Spinal cord (tissue), 10 donors: Measurements from ENCODE around the gene IL1F10. TPM values are rescaled to one million over a fixed set of nuclear protein-coding genes. Genes with fewer than 3 reads are reported as not detected.

Experiments used
- DNase-seq, 6 donors: peaks; one replicate each; pipeline versions ENCODE4 v3.0.0 to v3.0.0-alpha.2; 2013 to 2015; ENCODE audit warnings: low spot score in 6 of 6, low read depth in 4 of 6
- H3K27ac ChIP-seq: one replicate; pipeline ENCODE4 v1.5.1; 2013; ENCODE audit warnings: low read depth, low read length, control low read depth
- H3K27me3 ChIP-seq: one replicate; pipeline ENCODE4 v1.6.1; 2013; ENCODE audit warnings: low read length; ENCODE audit not compliant: control insufficient read depth, insufficient read depth
- H3K36me3 ChIP-seq: one replicate; pipeline ENCODE4 v1.6.1; 2013; ENCODE audit warnings: low read length; ENCODE audit not compliant: control insufficient read depth, insufficient read depth
- H3K4me1 ChIP-seq: one replicate; pipeline ENCODE4 v1.6.1; 2013; ENCODE audit warnings: low read length; ENCODE audit not compliant: control insufficient read depth, insufficient read depth
- H3K4me3 ChIP-seq: one replicate; pipeline ENCODE4 v1.5.1; 2013; ENCODE audit warnings: low read depth, low read length, control low read depth
- H3K9me3 ChIP-seq: one replicate; pipeline ENCODE4 v1.6.1; 2013; ENCODE audit warnings: low read length; ENCODE audit not compliant: control insufficient read depth, insufficient read depth
- WGBS: methylation state at CpG from one replicate; pipeline ENCODE4 v1.1.5; 2013; ENCODE audit warnings: missing lambda C conversion rate; ENCODE audit not compliant: insufficient coverage; 5-methylcytosine and 5-hydroxymethylcytosine counted together
- long read RNA-seq, 4 donors: transcript quantifications; one replicate each; lab custom pipeline, GENCODE V29; 2026
- polyA plus RNA-seq, 2 donors: library from polyadenylated mRNA; unstranded; fragments of 120-200 nt; gene quantifications; one replicate each; pipeline ENCODE4 v1.2.1, GENCODE V29; 2013; ENCODE audit not compliant: insufficient read length in 2 of 2
- total RNA-seq, 2 donors: library from RNA; depleted of rRNA in 1 of 2; stranded (reverse); fragments of 120-200 nt in 1 of 2; fragments of >200 nt in 1 of 2; gene quantifications; one replicate each; pipeline versions ENCODE4 v1.2.3 to v1.2.4, GENCODE V29; 2013 to 2014
- donor health status: healthy.

Gene IL1F10, protein sequence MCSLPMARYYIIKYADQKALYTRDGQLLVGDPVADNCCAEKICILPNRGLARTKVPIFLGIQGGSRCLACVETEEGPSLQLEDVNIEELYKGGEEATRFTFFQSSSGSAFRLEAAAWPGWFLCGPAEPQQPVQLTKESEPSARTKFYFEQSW
- total RNA-seq (not detected), polyA plus RNA-seq (not detected)
- long read RNA-seq, donor 1, result 0 reads
- long read RNA-seq, donor 2, result 0 reads
- long read RNA-seq, donor 3, result 0 reads
- long read RNA-seq, donor 4, result 0 reads

DNA sequence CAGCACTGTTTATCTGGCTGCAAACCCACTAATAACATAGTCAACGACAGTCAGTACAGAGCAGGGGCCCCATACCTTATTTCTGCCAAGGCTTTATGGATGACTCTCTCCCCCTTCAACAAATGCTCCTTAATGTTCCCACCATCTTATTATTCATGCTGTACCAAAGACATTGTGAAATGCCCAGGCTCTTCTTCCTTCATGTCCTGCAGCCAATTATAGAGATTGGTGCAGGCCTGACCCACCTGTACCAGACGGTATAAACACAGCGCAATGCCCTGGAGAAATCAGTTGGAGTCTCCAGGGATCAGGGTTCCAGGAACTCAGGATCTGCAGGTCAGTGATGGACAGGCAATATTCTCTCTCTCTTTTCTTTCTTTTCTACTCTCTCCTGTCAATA, at the start of gene IL1F10:
Gene IL1F10 (plus strand): TSS at position 290 of the 400 bp plus-strand sequence. CDS start 4,769 bp downstream, outside the sequence.
- 82% methylated on average over 3 of the region's 3 CpGs for WGBS
- no peaks in the 10 kb centered on the region for H3K27me3 ChIP-seq
- H3K36me3 ChIP-seq, result no peaks in the 10 kb centered on the region
- H3K9me3 ChIP-seq, result no peaks in the 10 kb centered on the region
- no peak for DNase-seq
- H3K27ac ChIP-seq, result no peak within 1 kb of the TSS
- H3K4me3 ChIP-seq, result no peak within 1 kb of the TSS
- no peaks in the 10 kb centered on the region for H3K4me1 ChIP-seq

DNA sequence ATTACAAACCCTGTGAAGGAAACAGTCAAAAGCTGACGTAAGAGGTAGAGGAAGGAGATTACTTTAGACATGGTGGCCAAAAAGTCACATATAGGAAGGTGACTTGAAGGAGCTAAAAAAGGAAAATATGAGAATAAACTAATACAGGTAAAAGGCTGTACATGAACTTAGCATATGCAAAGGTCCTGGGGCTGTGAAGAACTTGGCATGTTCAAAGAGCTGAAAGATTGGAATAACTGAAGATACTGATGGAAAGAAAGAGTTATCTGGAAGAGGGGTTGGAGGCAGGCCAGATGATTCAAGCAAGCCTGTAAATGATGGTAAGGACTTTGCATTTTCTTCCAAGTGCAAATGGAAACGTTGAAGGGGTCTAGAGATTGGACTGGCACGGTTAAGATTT, 49.3 kb upstream of the IL1F10 start:
- H3K27ac ChIP-seq, result no peak overlapping the region
- 64% methylated on average over 3 of the region's 3 CpGs for WGBS

DNA sequence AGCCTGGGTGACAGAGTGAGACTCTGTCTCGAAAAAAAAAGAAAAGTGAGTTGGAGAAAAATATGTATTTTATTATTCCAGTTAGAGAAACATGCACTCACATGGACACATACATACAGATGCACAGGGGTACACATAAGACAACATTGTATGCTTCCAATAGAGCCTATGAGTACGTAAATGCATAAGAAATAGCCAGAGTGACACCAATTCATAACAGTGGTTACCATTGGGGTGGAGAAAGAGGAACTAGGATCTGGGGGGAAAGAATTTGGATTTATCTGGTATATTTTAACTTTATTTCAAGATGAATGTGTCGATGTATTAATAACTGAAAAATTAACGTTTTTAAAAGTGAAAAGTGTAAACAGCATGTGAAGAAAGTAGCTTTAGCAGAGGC, 46.5 kb upstream of the IL1F10 start:
- no peaks in the 10 kb centered on the region for H3K36me3 ChIP-seq
- no peak for DNase-seq
- H3K27ac ChIP-seq, result no peak overlapping the region
- H3K4me1 ChIP-seq, result no peaks in the 10 kb centered on the region
- no peak overlapping the region for H3K4me3 ChIP-seq
- no peaks in the 10 kb centered on the region for H3K9me3 ChIP-seq
- no peaks in the 10 kb centered on the region for H3K27me3 ChIP-seq
- no CpG with 5 or more reads among the region's 4 CpGs for WGBS

More for the DNA sequence above, 49.3 kb upstream of the IL1F10 start:
- Histone ChIP-seq H3K36me3 (no peaks in the 10 kb centered on the region), H3K4me3 (no peak overlapping the region), H3K9me3 (no peaks in the 10 kb centered on the region), H3K27me3 (no peaks in the 10 kb centered on the region), H3K4me1 (no peaks in the 10 kb centered on the region)
- no peak for DNase-seq

DNA sequence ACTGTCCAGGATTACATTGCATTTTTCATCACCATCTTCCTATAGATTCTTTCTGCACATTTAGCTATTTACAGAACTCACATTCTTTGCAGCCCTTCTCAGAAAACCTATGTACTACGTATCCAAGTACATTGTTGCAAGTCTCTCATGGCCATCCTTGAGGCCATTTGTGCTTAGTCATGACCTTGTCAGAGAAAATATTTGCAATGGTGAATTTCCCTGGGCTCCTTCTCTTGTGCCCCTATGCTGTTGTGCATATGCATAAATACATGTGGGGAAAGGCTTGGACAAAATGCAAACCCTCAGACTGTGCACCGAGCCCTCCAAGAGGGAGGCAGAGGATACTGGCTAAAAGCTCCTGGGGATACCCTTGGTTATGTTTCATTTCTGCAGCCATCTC, 43.0 kb upstream of the IL1F10 start:
- 100% methylated on average over 1 of the region's 2 CpGs for WGBS
- H3K27ac ChIP-seq, result no peak overlapping the region

DNA sequence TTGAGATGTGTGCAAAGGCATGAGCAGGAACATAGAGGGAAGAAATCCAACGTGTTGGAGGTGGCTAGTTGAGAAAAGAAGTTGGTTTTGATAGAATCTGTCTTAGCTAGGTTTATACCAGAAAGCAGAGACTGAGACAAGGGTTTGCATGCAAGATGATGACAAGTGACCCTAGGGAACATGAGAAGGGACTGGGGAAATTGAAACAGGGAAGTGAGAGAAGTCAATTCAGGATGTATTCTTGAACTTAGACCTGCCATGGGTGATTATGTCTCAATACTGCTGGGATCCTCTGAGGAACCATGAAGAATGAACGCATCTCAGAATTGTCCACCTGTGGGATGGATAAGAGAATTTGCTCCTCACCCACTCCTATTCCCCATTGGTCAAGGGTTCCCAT, 42.0 kb upstream of the IL1F10 start:
- H3K4me1 ChIP-seq, result no peaks in the 10 kb centered on the region
- H3K27me3 ChIP-seq, result peaks cover 6% of the 10 kb centered on the region
- H3K36me3 ChIP-seq, result no peaks in the 10 kb centered on the region
- WGBS, result 40% methylated on average over 1 of the region's 2 CpGs
- no peak overlapping the region for H3K4me3 ChIP-seq
- no peaks in the 10 kb centered on the region for H3K9me3 ChIP-seq
- DNase-seq, result no peak
- no peak overlapping the region for H3K27ac ChIP-seq

More for the DNA sequence above, 43.0 kb upstream of the IL1F10 start:
- no peaks in the 10 kb centered on the region for H3K4me1 ChIP-seq
- H3K36me3 ChIP-seq, result no peaks in the 10 kb centered on the region
- H3K27me3 ChIP-seq, result peaks cover 6% of the 10 kb centered on the region
- H3K9me3 ChIP-seq, result no peaks in the 10 kb centered on the region
- DNase-seq, result no peak
- no peak overlapping the region for H3K4me3 ChIP-seq

DNA sequence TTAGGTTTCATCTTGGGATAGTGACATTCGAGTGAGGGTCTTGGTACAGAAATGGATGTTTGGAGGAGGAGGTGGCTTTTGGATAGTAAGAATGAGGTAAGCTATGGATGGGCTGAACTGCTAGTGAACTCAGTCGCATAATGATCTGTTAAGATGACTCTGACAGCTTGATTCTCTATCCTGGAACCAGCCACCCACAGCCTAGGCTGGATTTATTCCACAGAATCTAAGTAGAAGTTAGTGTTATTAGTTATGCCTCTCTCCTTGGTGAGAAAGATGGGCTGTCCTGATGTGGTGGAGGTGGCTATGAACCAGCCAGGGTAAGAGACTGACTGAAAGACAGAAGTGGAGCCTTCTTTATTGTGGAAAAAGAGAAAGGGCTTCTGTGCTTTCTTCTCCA, 40.1 kb upstream of the IL1F10 start:
- no peak overlapping the region for H3K27ac ChIP-seq
- no peak for DNase-seq
- 73% methylated on average over 1 of the region's 2 CpGs for WGBS
- H3K27me3 ChIP-seq, result peaks cover 6% of the 10 kb centered on the region
- no peaks in the 10 kb centered on the region for H3K36me3 ChIP-seq
- H3K4me1 ChIP-seq, result no peaks in the 10 kb centered on the region
- no peak overlapping the region for H3K4me3 ChIP-seq
- H3K9me3 ChIP-seq, result no peaks in the 10 kb centered on the region

DNA sequence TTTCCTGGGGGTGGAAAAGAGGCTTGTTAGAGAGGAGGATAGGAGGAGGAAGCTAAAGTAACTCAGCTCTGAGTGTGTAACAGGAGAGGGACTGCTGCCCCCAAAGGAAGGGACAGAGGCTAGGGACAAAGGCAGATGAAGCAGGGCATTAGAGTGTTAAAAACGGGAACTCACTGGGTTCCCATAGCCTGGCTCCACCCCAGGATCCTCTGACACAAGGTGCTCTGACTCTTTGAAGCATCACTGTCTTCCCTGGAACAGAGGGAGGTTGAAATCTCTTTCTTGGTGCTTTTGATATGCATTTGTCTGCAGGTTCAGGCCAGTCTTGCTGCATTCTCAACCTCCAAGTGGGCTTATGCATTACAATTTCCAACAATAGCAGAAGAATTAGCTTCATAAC, 39.7 kb upstream of the IL1F10 start:
- no peaks in the 10 kb centered on the region for H3K9me3 ChIP-seq
- no peaks in the 10 kb centered on the region for H3K36me3 ChIP-seq
- peak in 1 of 6 donors; percentile 5 for DNase-seq
- no peak overlapping the region for H3K4me3 ChIP-seq
- 13% methylated on average over 1 of the region's 1 CpG for WGBS
- peaks cover 6% of the 10 kb centered on the region for H3K27me3 ChIP-seq
- no peaks in the 10 kb centered on the region for H3K4me1 ChIP-seq
- no peak overlapping the region for H3K27ac ChIP-seq

DNA sequence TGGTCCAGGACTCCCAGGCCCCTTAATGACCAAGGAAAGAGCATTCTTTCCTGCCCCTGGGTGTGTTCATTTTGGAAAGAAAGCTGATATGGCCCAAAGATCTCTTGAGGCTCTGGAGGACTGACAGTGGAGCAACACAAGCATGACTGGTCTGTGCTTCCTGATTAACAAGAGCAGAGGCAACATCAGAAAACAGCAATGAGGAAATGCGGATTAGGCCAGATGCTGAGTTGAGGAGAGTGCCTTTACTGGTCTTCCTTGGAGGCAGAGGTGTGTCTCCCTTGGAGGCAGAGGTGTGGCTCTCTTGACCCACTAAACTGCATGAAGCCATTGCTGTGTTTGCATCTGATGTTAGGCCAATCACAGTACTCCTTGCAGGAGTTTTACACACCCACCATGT, 35.0 kb upstream of the IL1F10 start:
- Histone ChIP-seq H3K27ac (no peak overlapping the region), H3K36me3 (no peaks in the 10 kb centered on the region), H3K27me3 (peaks cover 3% of the 10 kb centered on the region), H3K4me1 (no peaks in the 10 kb centered on the region), H3K4me3 (no peak overlapping the region), H3K9me3 (no peaks in the 10 kb centered on the region)
- 100% methylated on average over 1 of the region's 1 CpG for WGBS
- no peak for DNase-seq

DNA sequence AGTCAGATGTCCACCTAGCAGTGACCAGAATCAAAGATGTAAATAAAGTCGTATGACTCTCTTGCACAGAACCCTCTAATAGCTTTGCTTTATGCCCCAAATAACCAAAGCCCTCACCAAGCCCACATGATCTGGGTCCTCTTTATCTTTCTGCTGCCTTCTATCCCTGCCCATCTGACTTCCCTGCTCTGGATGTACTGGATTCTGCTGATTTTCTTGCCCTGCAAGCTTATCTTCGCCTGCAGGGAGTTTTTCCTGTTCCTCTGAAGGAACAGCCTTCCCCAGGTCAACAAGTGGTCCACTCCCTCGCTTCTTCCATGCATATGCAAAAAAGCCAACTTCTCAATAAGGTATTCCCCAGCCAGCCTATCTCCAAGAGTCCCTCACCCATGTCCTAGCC, 33.8 kb upstream of the IL1F10 start:
- DNase-seq, result no peak
- Histone ChIP-seq H3K36me3 (no peaks in the 10 kb centered on the region), H3K4me1 (no peaks in the 10 kb centered on the region), H3K9me3 (no peaks in the 10 kb centered on the region), H3K27me3 (no peaks in the 10 kb centered on the region), H3K4me3 (no peak overlapping the region), H3K27ac (no peak overlapping the region)
- WGBS, result 75% methylated on average over 3 of the region's 3 CpGs

DNA sequence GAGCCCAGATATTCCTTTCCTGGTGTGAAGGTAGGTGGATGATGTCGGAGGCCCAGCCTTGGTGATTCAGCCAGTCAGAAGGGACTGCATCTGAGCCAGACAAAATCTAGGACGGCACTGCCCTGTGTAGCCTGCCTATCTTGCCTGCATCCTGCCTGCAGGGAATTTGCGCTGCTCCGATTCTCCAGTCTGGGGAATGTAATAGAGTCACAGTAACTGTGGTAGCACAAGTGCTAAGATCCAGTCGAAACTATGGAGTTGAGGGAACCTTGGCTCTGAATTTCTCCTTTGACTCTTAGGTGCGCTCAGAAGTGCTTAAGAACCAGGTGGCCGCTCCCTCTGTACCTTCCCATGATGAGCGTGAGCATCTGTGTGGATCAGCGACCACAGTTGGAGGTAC, 31.0 kb upstream of the IL1F10 start:
- 91% methylated on average over 9 of the region's 9 CpGs for WGBS
- no peaks in the 10 kb centered on the region for H3K4me1 ChIP-seq
- H3K36me3 ChIP-seq, result no peaks in the 10 kb centered on the region
- H3K27ac ChIP-seq, result no peak overlapping the region
- no peaks in the 10 kb centered on the region for H3K9me3 ChIP-seq
- H3K4me3 ChIP-seq, result no peak overlapping the region
- H3K27me3 ChIP-seq, result no peaks in the 10 kb centered on the region
- DNase-seq, result no peak
